ENCODE results near the gene PEX16.

PEX16 gene

DNA sequence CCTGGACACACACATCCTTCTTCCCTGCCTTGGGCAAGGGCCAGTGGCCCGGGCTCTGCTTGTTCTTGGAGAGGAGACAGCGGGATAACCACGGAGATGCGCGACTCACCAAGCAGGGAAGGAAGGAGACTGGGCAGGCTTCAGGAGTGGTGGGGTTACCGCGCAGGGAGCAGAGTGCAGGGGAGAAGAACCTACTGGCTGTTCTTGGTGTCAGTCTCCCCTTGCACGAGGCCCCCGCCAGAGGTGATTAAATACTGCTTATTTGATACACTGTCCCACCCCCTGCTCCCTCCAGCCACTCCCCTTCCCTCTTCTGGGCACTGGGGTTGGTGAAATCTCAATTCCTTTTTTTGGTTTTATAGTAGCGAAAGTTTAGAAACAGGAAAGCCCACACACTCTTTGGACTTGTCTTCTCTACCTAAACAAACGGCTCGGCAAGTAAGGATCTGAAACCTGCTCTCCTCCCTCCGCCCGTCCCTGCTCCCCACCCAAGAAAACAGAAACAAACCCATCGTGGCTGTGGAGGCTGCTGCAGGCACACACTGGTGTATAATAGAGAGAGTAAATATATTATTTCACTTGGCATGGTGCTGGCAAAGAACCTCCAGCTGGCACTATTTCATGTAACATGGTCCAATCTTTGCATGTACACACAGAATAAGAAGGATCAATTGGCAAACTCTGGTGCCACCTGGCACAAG is 15.6 kb upstream of the PEX16 start:
- peak in 3 of 42 donors; percentile 16 to 24 (median 21) for DNase-seq
- intact Hi-C loops (cut with DNase I): no loop called here

- intact Hi-C loops (cut with DNase I): no loop called here
- DNase-seq: peak in 1 of 42 donors; percentile 5
These were observed 14.5 kb upstream of the PEX16 start for GRCh38 chr11:45932217-45932616.

GRCh38 chr11:45931739-45932138 is 14.1 kb upstream of the PEX16 start:
- peak in 2 of 42 donors; percentile 9 to 16 for DNase-seq
- intact Hi-C loops (cut with DNase I): no loop called here

- intact Hi-C loops (cut with DNase I): no loop called here
- peak in 2 of 42 donors; percentile 13 to 22 for DNase-seq
These were observed 13.4 kb upstream of the PEX16 start for GRCh38 chr11:45930951-45931570.

GRCh38 chr11:45930031-45930794 is 12.5 kb upstream of the PEX16 start:
- DNase-seq: peak in 20 of 42 donors; percentile 29 to 74 (median 52)
- intact Hi-C loops (cut with DNase I): no loop called here

DNA sequence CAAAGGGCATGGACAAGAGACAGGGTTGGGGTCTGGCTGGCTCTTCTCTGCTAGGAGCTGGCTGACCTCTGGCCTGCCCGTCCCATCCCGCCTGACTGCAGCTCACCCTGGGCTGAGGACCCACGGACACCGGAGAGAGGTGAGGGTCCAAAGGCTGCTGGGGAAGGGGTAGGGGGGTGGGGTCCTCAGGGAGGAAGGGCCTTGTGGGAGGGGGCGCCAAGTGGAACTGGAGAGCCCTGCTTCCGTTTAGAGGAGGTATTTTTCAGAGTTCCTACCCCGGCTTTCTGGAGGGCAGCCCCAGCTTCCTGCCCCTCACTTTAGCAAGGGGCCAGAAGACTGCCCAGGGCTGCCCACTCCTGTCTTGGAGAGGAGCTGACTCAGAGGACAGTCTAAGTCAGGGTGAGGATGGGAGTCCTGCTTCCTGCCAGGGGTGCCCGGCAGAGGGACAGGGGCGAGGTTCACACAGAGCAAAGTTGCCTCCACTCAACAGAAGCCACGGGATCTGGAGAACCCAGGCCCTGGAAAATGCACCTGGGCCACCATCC is 11.9 kb upstream of the PEX16 start:
- intact Hi-C loops (cut with DNase I): no loop called here
- peak in 3 of 42 donors; percentile 3 to 19 (median 15) for DNase-seq

DNA sequence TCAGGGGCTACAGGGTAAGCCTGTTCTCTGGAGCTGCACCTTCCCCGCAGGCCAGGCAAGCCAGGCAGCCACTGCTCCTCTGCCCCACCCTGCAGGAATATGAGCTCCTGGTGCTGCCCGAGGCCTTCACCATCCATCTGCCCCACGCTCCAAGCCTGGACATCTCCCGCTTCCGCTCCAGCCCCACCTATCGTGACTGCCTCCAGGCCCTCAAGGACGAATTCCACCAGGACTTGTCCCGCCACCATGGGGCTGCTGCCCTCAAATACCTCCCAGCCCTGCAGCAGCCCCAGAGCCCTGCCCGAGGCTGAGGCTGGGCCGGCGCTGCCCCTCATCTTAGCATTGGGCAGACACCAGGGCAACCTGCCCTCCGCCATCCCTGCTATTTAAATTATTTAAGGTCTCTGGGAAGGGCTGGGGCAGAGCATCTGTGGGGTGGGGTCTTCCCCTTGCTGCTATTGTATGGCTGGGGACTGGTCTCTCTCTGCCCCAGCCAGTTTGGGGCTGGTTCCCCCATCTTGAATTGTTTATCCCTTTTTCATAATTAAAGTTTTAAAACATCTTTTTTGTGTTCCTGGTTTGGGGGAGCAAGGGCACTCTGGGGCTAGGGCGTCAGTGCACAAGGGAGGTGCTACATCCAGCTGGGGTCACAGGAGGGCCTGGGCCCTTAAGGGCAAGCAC is 11.0 kb upstream of the PEX16 start:
- intact Hi-C loops (cut with DNase I): no loop called here

DNA sequence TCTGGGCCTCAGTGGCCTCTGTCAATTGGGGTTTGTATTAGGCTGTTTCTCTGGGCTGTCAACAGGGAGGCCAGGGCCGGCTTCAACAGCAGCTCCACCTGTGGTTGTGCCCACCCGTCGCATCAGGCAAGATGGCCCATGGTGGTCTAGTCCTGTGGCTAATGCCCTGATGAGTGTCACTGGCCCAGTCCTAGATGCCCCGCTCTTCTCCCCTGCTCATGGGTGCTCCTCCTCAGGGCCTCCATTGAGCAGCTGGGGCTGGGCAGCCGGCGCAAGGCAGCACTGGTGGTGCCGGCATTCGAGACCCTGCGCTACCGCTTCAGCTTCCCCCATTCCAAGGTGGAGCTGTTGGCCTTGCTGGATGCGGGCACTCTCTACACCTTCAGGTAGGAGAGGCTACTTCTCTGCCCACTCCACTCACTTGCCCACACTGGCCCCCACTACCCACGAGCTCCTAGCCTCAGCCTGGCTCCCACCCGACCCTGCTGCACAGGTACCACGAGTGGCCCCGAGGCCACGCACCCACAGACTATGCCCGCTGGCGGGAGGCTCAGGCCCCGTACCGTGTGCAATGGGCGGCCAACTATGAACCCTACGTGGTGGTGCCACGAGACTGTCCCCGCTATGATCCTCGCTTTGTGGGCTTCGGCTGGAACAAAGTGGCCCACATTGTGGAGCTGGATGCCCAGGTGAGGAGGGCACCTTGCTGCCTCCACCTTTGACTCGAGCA is 10.2 kb upstream of the PEX16 start:
- DNase-seq: peak in 7 of 42 donors; percentile 2 to 24 (median 16)
- intact Hi-C loops (cut with DNase I): no loop called here

More for the DNA sequence above, 11.0 kb upstream of the PEX16 start:
- DNase-seq: peak in 5 of 42 donors; percentile 3 to 21 (median 10)

DNA sequence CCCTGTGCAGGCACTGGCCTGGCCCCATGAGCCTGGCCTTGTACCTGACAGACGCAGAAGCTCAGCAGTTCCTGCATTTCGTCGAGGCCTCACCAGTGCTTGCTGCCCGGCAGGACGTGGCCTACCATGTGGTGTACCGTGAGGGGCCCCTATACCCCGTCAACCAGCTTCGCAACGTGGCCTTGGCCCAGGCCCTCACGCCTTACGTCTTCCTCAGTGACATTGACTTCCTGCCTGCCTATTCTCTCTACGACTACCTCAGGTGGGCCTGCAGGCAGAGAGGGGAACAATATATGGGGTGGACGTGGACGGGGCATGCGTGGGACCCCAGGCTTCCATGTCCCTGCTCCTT is 9.6 kb upstream of the PEX16 start:
- intact Hi-C loops (cut with DNase I): no loop called here
- DNase-seq: peak in 6 of 42 donors; percentile 3 to 28 (median 22)

GRCh38 chr11:45926536-45927331 is 9.1 kb upstream of the PEX16 start:
- intact Hi-C loops (cut with DNase I): no loop called here
- DNase-seq: peak in 4 of 42 donors; percentile 2 to 16 (median 11)

- DNase-seq: peak in 5 of 42 donors; percentile 0 to 25 (median 16)
- intact Hi-C loops (cut with DNase I): no loop called here
These were observed 8.3 kb upstream of the PEX16 start for GRCh38 chr11:45926001-45926401.

DNA sequence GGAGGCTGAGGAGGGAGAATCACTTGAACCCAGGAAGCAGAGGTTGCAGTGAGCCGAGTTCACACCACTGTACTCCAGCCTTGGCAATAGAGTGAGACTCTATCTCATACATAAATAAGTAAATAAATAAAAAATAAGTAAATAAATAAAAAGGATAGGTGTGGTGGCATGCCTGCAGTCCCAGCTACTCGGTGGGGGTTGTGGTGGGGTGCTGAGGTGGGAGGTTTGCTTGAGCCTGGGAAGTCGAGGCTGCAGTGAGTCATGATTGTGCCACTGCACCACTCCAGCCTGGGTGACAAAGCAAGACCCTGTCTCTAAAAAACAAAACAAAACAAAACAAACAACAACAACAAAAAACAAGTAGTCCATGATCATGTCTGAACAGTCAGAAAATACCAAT is 7.9 kb upstream of the PEX16 start:
- intact Hi-C loops (cut with DNase I): no loop called here
- DNase-seq: peak in 4 of 42 donors; percentile 1 to 14 (median 4)

GRCh38 chr11:45924927-45925326 is 7.2 kb upstream of the PEX16 start:
- intact Hi-C loops (cut with DNase I): no loop called here
- peak in 3 of 42 donors; percentile 2 to 16 (median 6) for DNase-seq

- intact Hi-C loops (cut with DNase I): no loop called here
- peak in 8 of 42 donors; percentile 2 to 23 (median 18) for DNase-seq
These were observed 6.6 kb upstream of the PEX16 start for GRCh38 chr11:45924036-45924915.

- intact Hi-C loops (cut with DNase I): no loop called here
- DNase-seq: peak in 9 of 42 donors; percentile 0 to 28 (median 10)
These were observed 4.9 kb upstream of the PEX16 start, which contains the start of gene LARGE2 for GRCh38 chr11:45922425-45923082. LARGE2 (plus strand) TSS chr11:45922656; CDS start chr11:45922883, 227 bp downstream.

Data from head of caudate nucleus (tissue), 42 donors.